ENCODE measurements around the gene ZNF382. TPM values are rescaled to one million over a fixed set of nuclear protein-coding genes. Genes with fewer than 3 reads are reported as not detected.

Gene ZNF382
- total and polyA plus RNA-seq, 2 donors (not counting 3 experiments of a cell fraction or from before 2014, with no cell fraction given): 1.4 to 4.3 TPM

DNA sequence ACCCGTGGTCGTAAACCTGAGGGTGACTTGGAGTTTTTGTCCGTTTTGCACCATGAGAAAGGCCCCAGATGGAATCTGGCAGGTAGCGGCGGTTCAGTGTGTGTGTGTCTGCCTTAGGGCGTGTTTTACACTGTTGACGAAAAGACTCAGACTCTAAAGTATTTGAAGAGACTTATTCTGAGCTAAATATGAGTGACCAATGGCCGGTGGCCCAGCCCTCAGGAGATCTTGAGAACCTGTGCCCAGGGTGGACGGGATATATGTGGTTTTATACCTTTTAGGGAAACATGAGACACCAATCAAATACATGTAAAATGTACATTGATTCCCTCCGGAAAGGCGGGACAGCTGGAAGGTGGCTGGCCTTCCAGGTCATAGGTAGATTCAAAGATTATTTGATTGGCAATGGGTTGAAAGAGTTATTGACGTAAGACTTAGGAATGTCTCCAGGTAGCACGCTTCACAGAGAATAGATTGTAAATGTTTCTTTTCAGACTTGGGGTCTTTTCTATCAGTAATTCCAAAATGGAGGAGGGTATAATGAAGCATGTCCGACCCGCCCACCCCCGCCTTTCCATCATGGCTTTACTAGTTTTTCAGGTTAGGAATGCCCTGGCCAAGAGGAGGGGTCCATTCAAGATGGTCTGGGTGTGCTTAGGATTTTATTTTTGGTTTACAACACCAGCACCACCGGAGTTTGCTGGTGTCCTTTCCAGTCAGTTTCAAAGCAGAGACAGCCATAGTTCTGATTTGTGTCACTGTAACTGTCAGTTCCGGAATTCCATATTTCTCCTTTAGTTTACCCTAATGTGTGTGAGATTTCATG, 31.0 kb upstream of the ZNF382 start:
- Histone ChIP-seq H3K9ac (replicated peaks; ENCODE audit: extremely low read depth, insufficient read depth, low read length) (peak overlapping the region; percentile 36), H3K36me3 (ENCODE audit: control insufficient read depth in 2 of 2, extremely low read depth in 1 of 2, insufficient read depth in 2 of 2, low read length in 2 of 2) (peaks cover under 1 to 8% of the 10 kb centered on the region in 2 experiments), H2AFZ (ENCODE audit: low read depth, low read length) (peak overlapping the region; percentile 14), H3K27ac (ENCODE audit: insufficient read depth, low read depth, low read length) (peak overlapping the region; percentile 22), H3K9me1 (replicated peaks; ENCODE audit: control insufficient read depth, extremely low read depth, insufficient read depth, low read length) (no peaks in the 10 kb centered on the region), H3K79me2 (ENCODE audit: control insufficient read depth, insufficient read depth, low read length) (peaks cover 11% of the 10 kb centered on the region), H3K4me2 (ENCODE audit: insufficient read depth, low read length) (peak overlapping the region; percentile 66), H3K9me3 (replicated peaks; ENCODE audit: control insufficient read depth, insufficient read depth, low read length) (no peaks in the 10 kb centered on the region), H3K27me3 (ENCODE audit: control insufficient read depth in 2 of 2, insufficient read depth in 2 of 2, low read length in 2 of 2) (no peaks in the 10 kb centered on the region), H4K20me1 (replicated peaks; ENCODE audit: control insufficient read depth, extremely low read depth, insufficient read depth, low read length) (no peaks in the 10 kb centered on the region), H3K4me3 (replicated peaks in 1 of 3; ENCODE audit: insufficient read depth in 1 of 3, low read depth in 1 of 3, low read length in 3 of 3) (peak overlapping the region; percentile 3 to 78 (median 57)), H3K4me1 (ENCODE audit: control insufficient read depth, extremely low read depth, insufficient read depth, low read length) (peaks cover 8% of the 10 kb centered on the region)
- DNase-seq (ENCODE audit: low read depth, low spot score) (peak; percentile 51), FAIRE-seq (peak; percentile 8)
- TF ChIP-seq MYC (IDR thresholded peaks at IDR 0.05; ENCODE audit: low read depth, low read length): no peak
- no peak for TF ChIP-seq MAX (IDR thresholded peaks at IDR 0.05; ENCODE audit: insufficient read depth, insufficient read length)
- TF ChIP-seq EZH2 (IDR thresholded peaks at IDR 0.05; ENCODE audit: borderline replicate concordance, low read depth, low read length, severe bottlenecking): no peak
- TF ChIP-seq CTCF (IDR thresholded peaks at IDR 0.05; ENCODE audit: extremely low read depth in 1 of 2, insufficient read depth in 1 of 2, low read depth in 1 of 2, low read length in 2 of 2): no peak
- no peak for TF ChIP-seq JUN (IDR thresholded peaks at IDR 0.05; ENCODE audit: borderline replicate concordance, insufficient read depth, insufficient read length, low read depth)
- no peak for TF ChIP-seq POLR2A (IDR thresholded peaks at IDR 0.05; ENCODE audit: low read depth, low read length)
- no peak for TF ChIP-seq FOS (IDR thresholded peaks at IDR 0.05; ENCODE audit: borderline replicate concordance, insufficient read depth, low read length)
- ChIA-PET POLR2A (no interaction called here), CTCF (interaction anchor here (1.0 to 1.7 kb wide), 3 partner anchors 11 to 196 kb away, joined by 3 to 6 read pairs (median 5); partner anchors contain the start of genes ZFP14 and ZNF260)
- BruUV-seq (replicated peaks): no TSS peak
- intact Hi-C loops (cut with micrococcal nuclease): loop anchor here (1.0 to 2.0 kb wide), 3 partner anchors 31 to 92 kb away; partner anchors contain the start of genes ZNF260, ZNF382 and ZNF461
- dilution Hi-C loops (cut with MboI; ENCODE audit: extremely low pct_ligation_motif_present, low sequenced_read_pairs): no loop called here
